Smooth muscle cell (in vitro differentiated cells): ENCODE measurements around the gene STIL. TPM values are rescaled to one million over a fixed set of nuclear protein-coding genes. Genes with fewer than 3 reads are reported as not detected.
A peak's percentile ranks its signal among the peaks of the same experiment; 100 is the strongest.

ENCODE experiments used
- DNase-seq: peaks from one replicate; lab custom pipeline; 2025; ENCODE audit not compliant: unreplicated experiment; lab: John Stamatoyannopoulos, UW
- H2AFZ ChIP-seq: fragments of 200-600 bp; sonication (generic); 2 replicates; pipeline ENCODE4 v1.6.0; 2016; ENCODE audit warnings: antibody characterized with exemption, low read depth, mild to moderate bottlenecking
- H3F3A ChIP-seq: fragments of 200-600 bp; sonication (generic); 2 replicates; pipeline ENCODE4 v1.6.0; 2017; ENCODE audit warnings: antibody characterized with exemption, low read depth
- H3K27ac ChIP-seq: fragments of 200-600 bp; sonication (generic); 2 replicates; pipeline ENCODE4 v1.5.1; 2016; ENCODE audit warnings: low read depth, mild to moderate bottlenecking
- H3K27me3 ChIP-seq: fragments of 200-600 bp; sonication (generic); 2 replicates; pipeline ENCODE4 v1.6.1; 2016; ENCODE audit warnings: low read depth, mild to moderate bottlenecking
- H3K36me3 ChIP-seq: fragments of 200-600 bp; sonication (generic); 2 replicates; pipeline ENCODE4 v1.5.1; 2016; ENCODE audit warnings: low read depth
- H3K4me1 ChIP-seq: fragments of 200-600 bp; sonication (generic); 2 replicates; pipeline ENCODE4 v1.5.1; 2016; ENCODE audit warnings: low read depth
- H3K4me2 ChIP-seq: fragments of 200-600 bp; sonication (generic); 2 replicates; pipeline ENCODE4 v1.6.0; 2016; ENCODE audit warnings: mild to moderate bottlenecking
- H3K4me3 ChIP-seq: fragments of 200-600 bp; sonication (generic); 2 replicates; pipeline ENCODE4 v1.5.1; 2016; ENCODE audit warnings: mild to moderate bottlenecking
- H3K79me2 ChIP-seq: fragments of 200-600 bp; sonication (generic); 2 replicates; pipeline ENCODE4 v1.6.0; 2016; ENCODE audit warnings: low read depth, mild to moderate bottlenecking
- H3K9ac ChIP-seq: fragments of 200-600 bp; sonication (generic); 2 replicates; pipeline ENCODE4 v1.6.0; 2016; ENCODE audit warnings: low read depth
- H3K9me3 ChIP-seq: fragments of 200-600 bp; sonication (generic); replicated peaks from 2 replicates; pipeline ENCODE4 v1.5.1; 2016; ENCODE audit warnings: low read depth
- H4K20me1 ChIP-seq: fragments of 200-600 bp; sonication (generic); 2 replicates; pipeline ENCODE4 v1.6.0; 2016; ENCODE audit warnings: low read depth
- WGBS: methylation state at CpG from one replicate; pipeline ENCODE4 v1.1.7; 2016; ENCODE audit warnings: low lambda C conversion rate; 5-methylcytosine and 5-hydroxymethylcytosine counted together
- polyA plus RNA-seq: library from polyadenylated mRNA; unstranded; fragments of >200 nt; fragmentation: Nextera tagmentation; extraction: Ambion mirVana; gene quantifications from 2 replicates; pipeline ENCODE4 v1.2.1, GENCODE V29; 2016
- total RNA-seq: library from RNA; depleted of rRNA; stranded (reverse); fragments of >200 nt; gene quantifications from 2 replicates; pipeline ENCODE4 v1.2.3, GENCODE V29; 2014
- TF ChIP-seq, protein P1 (sequence below): fragments of 200-600 bp; sonication (generic); IDR thresholded peaks from 2 replicates; pipeline ENCODE4 v1.5.1; 2017; ENCODE audit warnings: borderline replicate concordance, mild to moderate bottlenecking, antibody characterized with exemption; ENCODE audit not compliant: insufficient read depth, poor library complexity, severe bottlenecking

Gene STIL
- total and polyA plus RNA-seq, 2 experiments from 2014 or later: 4.6 to 6.1 TPM

DNA sequence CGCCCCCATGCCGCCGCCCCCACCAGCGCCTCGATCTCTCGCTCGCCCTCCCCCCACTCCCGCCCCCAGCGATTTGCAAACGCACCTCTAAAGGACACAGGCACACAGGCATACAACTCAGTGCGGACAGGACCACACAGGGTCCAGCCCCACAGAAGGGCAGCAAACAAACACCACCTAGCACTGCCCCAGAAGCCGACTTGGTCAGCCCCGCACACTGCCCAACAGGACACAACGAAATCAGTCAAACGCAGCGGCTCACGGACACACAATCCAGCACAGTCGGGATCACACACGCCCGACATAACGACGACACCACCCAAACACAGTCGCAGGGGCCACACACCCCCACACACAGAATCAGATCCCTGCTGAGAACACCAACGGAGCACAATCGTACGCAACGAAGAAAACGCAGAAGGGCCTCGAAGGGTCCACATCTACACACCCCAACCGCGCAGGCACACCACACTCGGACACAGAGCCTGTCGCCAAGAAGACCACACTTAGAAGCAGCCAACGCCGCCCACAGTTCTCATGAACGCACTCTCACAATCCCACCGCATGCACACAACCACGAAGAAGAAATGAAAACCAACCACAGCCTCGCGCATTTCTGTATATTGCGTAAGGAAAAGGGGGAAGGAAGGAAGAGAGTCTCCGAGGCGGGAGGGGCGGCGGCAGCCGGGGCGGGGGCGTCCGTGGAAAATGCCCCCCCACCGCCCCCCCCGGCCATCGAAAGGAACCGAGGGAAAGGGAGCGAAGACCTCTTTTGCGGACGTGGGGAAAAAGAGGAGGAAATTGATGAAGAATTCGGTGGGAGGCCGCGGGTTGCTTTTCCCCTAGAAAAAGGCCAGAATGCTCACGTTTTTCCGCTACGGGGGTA lies 82.4 kb downstream of the STIL start:
- TF ChIP-seq, protein P1, sequence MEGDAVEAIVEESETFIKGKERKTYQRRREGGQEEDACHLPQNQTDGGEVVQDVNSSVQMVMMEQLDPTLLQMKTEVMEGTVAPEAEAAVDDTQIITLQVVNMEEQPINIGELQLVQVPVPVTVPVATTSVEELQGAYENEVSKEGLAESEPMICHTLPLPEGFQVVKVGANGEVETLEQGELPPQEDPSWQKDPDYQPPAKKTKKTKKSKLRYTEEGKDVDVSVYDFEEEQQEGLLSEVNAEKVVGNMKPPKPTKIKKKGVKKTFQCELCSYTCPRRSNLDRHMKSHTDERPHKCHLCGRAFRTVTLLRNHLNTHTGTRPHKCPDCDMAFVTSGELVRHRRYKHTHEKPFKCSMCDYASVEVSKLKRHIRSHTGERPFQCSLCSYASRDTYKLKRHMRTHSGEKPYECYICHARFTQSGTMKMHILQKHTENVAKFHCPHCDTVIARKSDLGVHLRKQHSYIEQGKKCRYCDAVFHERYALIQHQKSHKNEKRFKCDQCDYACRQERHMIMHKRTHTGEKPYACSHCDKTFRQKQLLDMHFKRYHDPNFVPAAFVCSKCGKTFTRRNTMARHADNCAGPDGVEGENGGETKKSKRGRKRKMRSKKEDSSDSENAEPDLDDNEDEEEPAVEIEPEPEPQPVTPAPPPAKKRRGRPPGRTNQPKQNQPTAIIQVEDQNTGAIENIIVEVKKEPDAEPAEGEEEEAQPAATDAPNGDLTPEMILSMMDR: no peak
- Histone ChIP-seq H3K27me3 (peaks cover 95% of the 10 kb centered on the region), H3K27ac (no peak overlapping the region), H3F3A (no peaks in the 10 kb centered on the region), H3K9me3 (no peaks in the 10 kb centered on the region), H2AFZ (peak overlapping the region; percentile 81), H3K9ac (no peak overlapping the region), H3K79me2 (no peaks in the 10 kb centered on the region), H3K4me3 (peak overlapping the region; percentile 42), H3K4me1 (peaks cover 12% of the 10 kb centered on the region), H3K4me2 (peak overlapping the region; percentile 88), H3K36me3 (no peaks in the 10 kb centered on the region), H4K20me1 (peaks cover 4% of the 10 kb centered on the region)
- 1% methylated on average over 50 of the region's 62 CpGs for WGBS
- no peak for DNase-seq

DNA sequence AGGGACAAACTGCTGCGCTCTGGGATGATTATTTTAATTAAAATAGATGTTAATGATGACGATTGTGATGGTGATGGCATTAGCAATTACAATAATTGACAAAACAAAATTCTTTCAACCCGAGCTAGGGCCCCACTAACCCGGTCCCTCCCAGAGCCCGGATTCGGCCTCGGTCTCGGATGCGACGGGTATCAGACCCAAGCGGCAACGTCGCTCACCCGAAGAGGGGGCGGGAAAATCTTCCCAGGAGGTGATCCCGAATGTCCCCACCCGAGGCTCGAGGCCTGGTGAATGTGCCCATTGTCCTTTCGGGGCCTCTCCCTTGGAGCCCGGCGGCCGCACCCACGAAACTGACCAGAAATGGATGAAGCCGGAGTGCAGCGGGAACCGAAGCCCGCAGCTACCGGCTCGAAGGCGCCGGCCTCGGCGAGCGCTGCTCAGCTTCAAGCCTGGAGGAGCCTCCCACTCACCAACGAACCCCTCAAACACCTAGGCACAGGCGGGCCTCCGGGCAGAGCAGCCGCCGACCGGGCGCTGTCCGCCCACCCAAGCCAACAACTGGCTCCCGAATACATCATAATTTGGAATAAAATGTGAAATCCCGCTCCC lies 83.2 kb downstream of the STIL start:
- H3K9me3 ChIP-seq: no peaks in the 10 kb centered on the region
- peaks cover 100% of the 10 kb centered on the region for H3K27me3 ChIP-seq
- H4K20me1 ChIP-seq: peaks cover 4% of the 10 kb centered on the region
- WGBS: 3% methylated on average over 43 of the region's 44 CpGs
- no peaks in the 10 kb centered on the region for H3F3A ChIP-seq
- no peak overlapping the region for H3K4me3 ChIP-seq
- peaks cover 15% of the 10 kb centered on the region for H3K4me1 ChIP-seq
- no peaks in the 10 kb centered on the region for H3K79me2 ChIP-seq
- no peak for DNase-seq
- H3K9ac ChIP-seq: no peak overlapping the region
- H3K27ac ChIP-seq: no peak overlapping the region
- H3K36me3 ChIP-seq: no peaks in the 10 kb centered on the region
- no peak overlapping the region for H2AFZ ChIP-seq
- peak overlapping the region; percentile 88 for H3K4me2 ChIP-seq
- TF ChIP-seq, protein P1: no peak

DNA sequence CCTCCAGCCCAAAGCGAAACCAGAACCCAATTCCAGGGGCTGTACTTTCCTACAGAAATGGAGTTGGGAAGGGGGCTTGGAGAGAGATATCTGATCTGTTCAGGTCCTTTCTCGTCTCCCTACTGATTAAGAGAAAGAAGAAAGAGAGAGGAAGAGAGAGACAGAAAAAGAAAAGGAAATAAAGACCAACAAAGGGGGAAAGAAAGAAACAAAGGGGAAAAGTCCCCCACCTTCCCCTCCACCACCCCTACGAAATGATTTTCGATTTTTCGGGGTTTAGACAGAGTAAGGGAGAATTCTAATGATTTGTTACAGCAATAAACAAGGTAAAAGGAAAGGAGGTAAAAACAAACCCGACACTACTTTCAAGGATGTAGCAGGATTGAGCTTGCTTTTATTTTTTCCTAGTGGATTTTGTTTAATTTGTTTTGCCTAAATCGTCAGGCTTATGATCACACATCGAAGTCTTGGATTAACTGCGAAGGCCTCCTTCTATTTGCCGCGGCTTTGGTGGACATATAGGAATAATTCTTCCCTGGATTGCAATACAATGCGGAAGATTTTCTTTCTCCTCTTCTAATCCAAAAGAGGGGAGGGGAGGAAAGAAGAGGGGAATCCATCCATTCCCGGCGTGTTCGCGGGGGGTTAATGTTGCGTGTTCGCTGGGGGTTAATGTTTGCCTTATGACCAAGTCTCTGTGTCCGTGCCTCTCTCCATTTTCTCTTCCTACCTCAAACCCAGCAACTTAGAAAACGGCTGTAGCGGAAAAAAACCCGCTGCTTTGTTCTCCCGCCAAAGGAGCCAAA lies 83.9 kb downstream of the STIL start:
- H3K27me3 ChIP-seq: peaks cover 100% of the 10 kb centered on the region
- H3K9me3 ChIP-seq: no peaks in the 10 kb centered on the region
- H4K20me1 ChIP-seq: peaks cover 4% of the 10 kb centered on the region
- no peak for DNase-seq
- H3K4me3 ChIP-seq: no peak overlapping the region
- peaks cover 18% of the 10 kb centered on the region for H3K4me1 ChIP-seq
- TF ChIP-seq, protein P1: no peak
- H2AFZ ChIP-seq: no peak overlapping the region
- no peaks in the 10 kb centered on the region for H3F3A ChIP-seq
- H3K27ac ChIP-seq: no peak overlapping the region
- 6% methylated on average over 23 of the region's 23 CpGs for WGBS
- no peak overlapping the region for H3K4me2 ChIP-seq
- H3K9ac ChIP-seq: no peak overlapping the region
- H3K36me3 ChIP-seq: no peaks in the 10 kb centered on the region
- no peaks in the 10 kb centered on the region for H3K79me2 ChIP-seq
